MM.1S (cell line): ENCODE data around the gene NCOA1.

Source experiments
- DNase-seq: peaks from one replicate; pipeline ENCODE4 v3.0.0-alpha.2; 2015
- H2AFZ ChIP-seq: fragments of 300-600 bp; sonication (generic); 2 replicates; pipeline ENCODE4 v1.6.0; 2016; ENCODE audit warnings: antibody characterized with exemption, low read length
- H3F3A ChIP-seq: fragments of 300-600 bp; sonication (generic); 2 replicates; pipeline ENCODE4 v1.6.1; 2016; ENCODE audit warnings: mild to moderate bottlenecking, antibody characterized with exemption, low read length, moderate library complexity, mixed read lengths; ENCODE audit not compliant: insufficient read depth
- H3K27ac ChIP-seq: fragments of 300-600 bp; sonication (generic); 2 replicates; pipeline ENCODE4 v1.5.1; 2016; ENCODE audit warnings: mild to moderate bottlenecking, low read length
- H3K27me3 ChIP-seq: fragments of 300-600 bp; sonication (generic); replicated peaks from 2 replicates; pipeline ENCODE4 v1.6.0; 2016; ENCODE audit warnings: low read length; ENCODE audit not compliant: insufficient read depth
- H3K36me3 ChIP-seq: fragments of 300-600 bp; sonication (generic); replicated peaks from 2 replicates; pipeline ENCODE4 v1.6.1; 2016; ENCODE audit warnings: mild to moderate bottlenecking, low read length, mixed read lengths; ENCODE audit not compliant: insufficient read depth
- H3K4me1 ChIP-seq: fragments of 300-600 bp; sonication (generic); 2 replicates; pipeline ENCODE4 v1.6.1; 2016; ENCODE audit warnings: low read length, mixed read lengths
- H3K4me2 ChIP-seq: fragments of 300-600 bp; sonication (generic); 2 replicates; pipeline ENCODE4 v1.6.0; 2016; ENCODE audit warnings: low read depth, low read length
- H3K4me3 ChIP-seq: fragments of 300-600 bp; sonication (generic); 2 replicates; pipeline ENCODE4 v1.5.1; 2016; ENCODE audit warnings: low read length, mixed read lengths
- H3K79me2 ChIP-seq: fragments of 300-600 bp; sonication (generic); 2 replicates; pipeline ENCODE4 v1.6.1; 2016; ENCODE audit warnings: mixed run types, low read length, mixed read lengths
- H3K9ac ChIP-seq: fragments of 300-600 bp; sonication (generic); 2 replicates; pipeline ENCODE4 v1.6.1; 2016; ENCODE audit warnings: low read length, mixed read lengths
- H3K9me2 ChIP-seq: fragments of 300-600 bp; sonication (generic); replicated peaks from 2 replicates; pipeline ENCODE4 v1.6.1; 2016; ENCODE audit warnings: mild to moderate bottlenecking, low read length, mixed read lengths; ENCODE audit not compliant: insufficient read depth
- H3K9me3 ChIP-seq: fragments of 300-600 bp; sonication (generic); replicated peaks from 2 replicates; pipeline ENCODE4 v1.6.1; 2016; ENCODE audit warnings: mild to moderate bottlenecking, low read length, mixed read lengths; ENCODE audit not compliant: insufficient read depth
- H4K20me1 ChIP-seq: fragments of 300-600 bp; sonication (generic); 2 replicates; pipeline ENCODE4 v1.6.1; 2016; ENCODE audit warnings: mild to moderate bottlenecking, low read length, moderate library complexity, mixed read lengths; ENCODE audit not compliant: insufficient read depth
- CTCF ChIP-seq: fragments of 300-600 bp; sonication (generic); IDR thresholded peaks from 2 replicates; pipeline ENCODE4 v1.5.1; 2016; ENCODE audit warnings: antibody characterized with exemption, low read length, mixed read lengths
- EZH2 ChIP-seq: fragments of 300-600 bp; sonication (generic); optimal IDR thresholded peaks from 2 replicates; pipeline ENCODE3; 2017; ENCODE audit warnings: low read depth, mild to moderate bottlenecking, antibody characterized with exemption, low read length, mixed read lengths
- EZH2phosphoT487 ChIP-seq: fragments of 300-600 bp; sonication (generic); IDR thresholded peaks from 2 replicates; pipeline ENCODE4 v1.6.1; 2018; ENCODE audit warnings: antibody characterized with exemption, low read length

The NCOA1 gene

DNA sequence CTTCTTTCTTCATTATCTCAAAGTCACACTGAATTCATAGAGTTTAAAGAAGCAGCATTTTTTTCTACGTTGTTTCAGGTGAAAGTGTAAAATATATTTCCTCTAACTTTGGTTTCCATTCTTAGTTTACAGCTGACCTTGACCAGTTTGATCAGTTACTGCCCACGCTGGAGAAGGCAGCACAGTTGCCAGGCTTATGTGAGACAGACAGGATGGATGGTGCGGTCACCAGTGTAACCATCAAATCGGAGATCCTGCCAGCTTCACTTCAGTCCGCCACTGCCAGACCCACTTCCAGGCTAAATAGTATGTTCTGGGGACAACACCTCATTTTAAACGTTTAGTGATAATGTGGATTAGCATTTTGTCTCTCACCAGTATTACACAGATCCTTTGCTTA lies 219.8 kb downstream of the NCOA1 start:
- no peak overlapping the region for H3K9ac ChIP-seq
- no peaks in the 10 kb centered on the region for H4K20me1 ChIP-seq
- no peaks in the 10 kb centered on the region for H3K4me1 ChIP-seq
- no peaks in the 10 kb centered on the region for H3K9me2 ChIP-seq
- H3K4me3 ChIP-seq, result no peak overlapping the region
- no peaks in the 10 kb centered on the region for H3K9me3 ChIP-seq
- H3K27ac ChIP-seq, result no peak overlapping the region
- no peaks in the 10 kb centered on the region for H3K79me2 ChIP-seq
- H3K27me3 ChIP-seq, result no peaks in the 10 kb centered on the region
- H3F3A ChIP-seq, result no peaks in the 10 kb centered on the region
- no peak overlapping the region for H2AFZ ChIP-seq
- no peak overlapping the region for H3K4me2 ChIP-seq
- no peak for DNase-seq
- H3K36me3 ChIP-seq, result no peaks in the 10 kb centered on the region
- TF ChIP-seq EZH2, result no peak
- no peak for TF ChIP-seq CTCF
- TF ChIP-seq EZH2phosphoT487, result no peak

GRCh38 chr2:24711865-24712264 lies 220.8 kb downstream of the NCOA1 start:
- Histone ChIP-seq H3K9me2 (no peaks in the 10 kb centered on the region), H2AFZ (no peak overlapping the region), H3F3A (no peaks in the 10 kb centered on the region), H3K9me3 (no peaks in the 10 kb centered on the region), H3K79me2 (no peaks in the 10 kb centered on the region), H3K4me2 (no peak overlapping the region), H4K20me1 (no peaks in the 10 kb centered on the region), H3K27me3 (no peaks in the 10 kb centered on the region), H3K4me3 (no peak overlapping the region), H3K4me1 (no peaks in the 10 kb centered on the region), H3K9ac (no peak overlapping the region), H3K27ac (no peak overlapping the region), H3K36me3 (no peaks in the 10 kb centered on the region)
- DNase-seq, result no peak
- TF ChIP-seq EZH2phosphoT487 (no peak), CTCF (no peak), EZH2 (no peak)

- Histone ChIP-seq H4K20me1 (no peaks in the 10 kb centered on the region), H3K27me3 (no peaks in the 10 kb centered on the region), H3K36me3 (no peaks in the 10 kb centered on the region), H3K4me1 (no peaks in the 10 kb centered on the region), H3K27ac (no peak overlapping the region), H3K9me2 (no peaks in the 10 kb centered on the region), H3K79me2 (no peaks in the 10 kb centered on the region), H3K9ac (no peak overlapping the region), H3F3A (no peaks in the 10 kb centered on the region), H2AFZ (no peak overlapping the region), H3K4me2 (no peak overlapping the region), H3K4me3 (no peak overlapping the region), H3K9me3 (no peaks in the 10 kb centered on the region)
- DNase-seq, result no peak
- TF ChIP-seq EZH2phosphoT487, result no peak
These were observed 221.2 kb downstream of the NCOA1 start for GRCh38 chr2:24712296-24712695.

DNA sequence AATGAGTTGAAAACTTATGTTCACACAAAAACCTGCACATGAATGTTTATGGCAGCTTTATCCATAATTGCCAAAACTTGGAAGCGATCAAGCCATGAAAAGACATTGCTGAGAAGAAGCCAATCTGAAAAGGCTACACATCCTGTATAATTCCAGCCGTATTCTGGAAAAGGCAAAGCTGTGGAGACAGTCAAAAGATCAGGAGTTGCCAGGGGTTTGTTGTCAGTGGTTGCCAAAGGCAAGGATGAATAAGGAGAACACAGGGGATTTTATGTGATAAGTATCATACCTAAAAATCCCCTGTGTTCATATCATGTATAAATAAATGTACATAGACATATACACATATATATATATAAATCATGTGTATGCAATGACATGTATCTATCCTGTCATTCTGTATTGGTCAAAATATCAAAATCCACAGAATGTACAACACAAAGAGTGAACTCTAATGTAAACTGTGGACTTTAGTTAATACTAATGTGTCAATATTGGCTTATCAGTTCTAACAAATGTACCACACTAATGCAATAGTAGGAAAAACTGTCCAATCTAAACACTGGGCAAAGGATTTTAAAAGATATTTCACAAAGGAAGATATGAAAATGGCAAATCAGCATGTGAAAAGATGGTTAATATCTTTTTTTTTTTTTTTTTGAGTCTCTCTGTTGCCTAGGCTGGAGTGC lies 226.4 kb downstream of the NCOA1 start:
- no peak overlapping the region for H3K4me3 ChIP-seq
- no peak for DNase-seq
- no peak overlapping the region for H3K9ac ChIP-seq
- H3K36me3 ChIP-seq, result no peaks in the 10 kb centered on the region
- no peaks in the 10 kb centered on the region for H3F3A ChIP-seq
- H3K27ac ChIP-seq, result no peak overlapping the region
- no peak overlapping the region for H2AFZ ChIP-seq
- no peaks in the 10 kb centered on the region for H3K4me1 ChIP-seq
- H3K4me2 ChIP-seq, result no peak overlapping the region
- no peaks in the 10 kb centered on the region for H3K79me2 ChIP-seq
- no peaks in the 10 kb centered on the region for H4K20me1 ChIP-seq
- H3K9me3 ChIP-seq, result no peaks in the 10 kb centered on the region
- H3K27me3 ChIP-seq, result no peaks in the 10 kb centered on the region
- no peak for TF ChIP-seq EZH2phosphoT487
- no peaks in the 10 kb centered on the region for H3K9me2 ChIP-seq
